Keratinocyte (primary cell): ENCODE results near the gene TLL2. TPM values are rescaled to one million over a fixed set of nuclear protein-coding genes. Genes with fewer than 3 reads are reported as not detected.

Experiments used
- DNase-seq: peaks from one replicate; pipeline ENCODE4 v3.0.0-alpha.2; 2011; ENCODE audit warnings: low read depth, missing footprints, low spot score
- FAIRE-seq: peaks from 2 replicates; lab custom pipeline; 2011; peaks lifted over from hg19 to GRCh38; lab: Jason Lieb, UNC
- H2AFZ ChIP-seq: 2 replicates; pipeline ENCODE4 v1.6.0; 2012; ENCODE audit warnings: low read length, control low read depth, inconsistent platforms; ENCODE audit not compliant: control insufficient read depth
- H3K27ac ChIP-seq: 2 replicates; pipeline ENCODE4 v1.5.1; 2011; ENCODE audit warnings: low read length; ENCODE audit not compliant: control insufficient read depth, insufficient read depth
- H3K27me3 ChIP-seq: 3 replicates; pipeline ENCODE4 v1.6.0; 2011; ENCODE audit warnings: low read length; ENCODE audit not compliant: control insufficient read depth, insufficient read depth; ENCODE audit errors: extremely low read depth
- H3K36me3 ChIP-seq, 2 experiments: 2 replicates in 1 of 2; 3 replicates in 1 of 2; pipeline ENCODE4 v1.5.1; 2011; ENCODE audit warnings: low read length in 2 of 2, mild to moderate bottlenecking in 1 of 2; ENCODE audit not compliant: control insufficient read depth in 2 of 2, insufficient read depth in 2 of 2; ENCODE audit errors: extremely low read depth in 1 of 2
- H3K4me1 ChIP-seq: 3 replicates; pipeline ENCODE4 v1.5.1; 2011; ENCODE audit warnings: low read length; ENCODE audit not compliant: control insufficient read depth, insufficient read depth; ENCODE audit errors: extremely low read depth
- H3K4me2 ChIP-seq: 3 replicates; pipeline ENCODE4 v1.6.0; 2011; ENCODE audit warnings: low read depth, low read length; ENCODE audit not compliant: control insufficient read depth, insufficient read depth; ENCODE audit errors: extremely low read depth
- H3K4me3 ChIP-seq, 3 experiments: fragments of 200-600 bp in 1 of 3; sonication (generic) in 1 of 3; 2 replicates in 2 of 3; 3 replicates in 1 of 3; pipeline ENCODE4 v1.5.1; 2011 to 2016; ENCODE audit warnings: low read length in 3 of 3, mild to moderate bottlenecking in 3 of 3, control low read depth in 2 of 3, inconsistent platforms in 1 of 3, low read depth in 1 of 3, mixed read lengths in 1 of 3, mixed run types in 1 of 3, moderate library complexity in 1 of 3; ENCODE audit not compliant: control insufficient read depth in 2 of 3, insufficient read depth in 2 of 3; ENCODE audit errors: extremely low read depth in 1 of 3
- H3K79me2 ChIP-seq: 2 replicates; pipeline ENCODE4 v1.6.0; 2012; ENCODE audit warnings: low read length; ENCODE audit not compliant: control insufficient read depth, insufficient read depth
- H3K9ac ChIP-seq: 3 replicates; pipeline ENCODE4 v1.6.0; 2011; ENCODE audit warnings: low read length; ENCODE audit not compliant: control insufficient read depth, insufficient read depth; ENCODE audit errors: extremely low read depth
- H3K9me1 ChIP-seq: 3 replicates; pipeline ENCODE4 v1.6.0; 2011; ENCODE audit warnings: low read length; ENCODE audit not compliant: control insufficient read depth, insufficient read depth; ENCODE audit errors: extremely low read depth
- H3K9me3 ChIP-seq: 2 replicates; pipeline ENCODE4 v1.5.1; 2012; ENCODE audit warnings: low read depth, low read length; ENCODE audit not compliant: control insufficient read depth
- H4K20me1 ChIP-seq: 3 replicates; pipeline ENCODE4 v1.6.0; 2011; ENCODE audit warnings: low read length; ENCODE audit not compliant: control insufficient read depth, insufficient read depth; ENCODE audit errors: extremely low read depth
- EZH2 ChIP-seq: IDR thresholded peaks from one replicate; pipeline ENCODE4 v1.6.1; 2012; ENCODE audit warnings: inconsistent platforms, mild to moderate bottlenecking, low read length, moderate library complexity
- dilution Hi-C: fragments of 300-500 bp; cut with MboI; formaldehyde crosslinking; loops from one replicate; pipeline ENCODE4 v1.7.0; 2020; ENCODE audit warnings: low sequenced_read_pairs; ENCODE audit not compliant: extremely low pct_ligation_motif_present
- polyA plus RNA-seq, 5 experiments: library from polyadenylated mRNA; depleted of rRNA in 3 of 5; stranded (reverse) in 3 of 5; stranded (forward) in 1 of 5; unstranded in 1 of 5; fragments of >200 nt; gene quantifications; 1 replicate in 1 of 5; 2 replicates in 3 of 5; 3 replicates in 1 of 5; pipeline versions ENCODE4 v1.2.1 to v1.2.3, GENCODE V29; 2011 to 2012; ENCODE audit warnings: missing spikeins in 2 of 5, low read depth in 1 of 5, low replicate concordance in 1 of 5
- TF ChIP-seq, protein P1 (sequence below), 3 experiments: IDR thresholded peaks in 1 of 3; conservative IDR thresholded peaks in 1 of 3; optimal IDR thresholded peaks in 1 of 3; 2 replicates in 2 of 3; 3 replicates in 1 of 3; pipeline versions ENCODE3 to v1.5.1; 2011; ENCODE audit warnings: low read length in 3 of 3, mild to moderate bottlenecking in 3 of 3, moderate library complexity in 2 of 3, control low read depth in 1 of 3, inconsistent platforms in 1 of 3; ENCODE audit not compliant: insufficient read depth in 2 of 3; ENCODE audit errors: extremely low read depth in 1 of 3

Gene TLL2
- polyA plus RNA-seq, 1 donor (not counting 4 experiments of a cell fraction or from before 2014, with no cell fraction given) = 0.83 TPM

DNA sequence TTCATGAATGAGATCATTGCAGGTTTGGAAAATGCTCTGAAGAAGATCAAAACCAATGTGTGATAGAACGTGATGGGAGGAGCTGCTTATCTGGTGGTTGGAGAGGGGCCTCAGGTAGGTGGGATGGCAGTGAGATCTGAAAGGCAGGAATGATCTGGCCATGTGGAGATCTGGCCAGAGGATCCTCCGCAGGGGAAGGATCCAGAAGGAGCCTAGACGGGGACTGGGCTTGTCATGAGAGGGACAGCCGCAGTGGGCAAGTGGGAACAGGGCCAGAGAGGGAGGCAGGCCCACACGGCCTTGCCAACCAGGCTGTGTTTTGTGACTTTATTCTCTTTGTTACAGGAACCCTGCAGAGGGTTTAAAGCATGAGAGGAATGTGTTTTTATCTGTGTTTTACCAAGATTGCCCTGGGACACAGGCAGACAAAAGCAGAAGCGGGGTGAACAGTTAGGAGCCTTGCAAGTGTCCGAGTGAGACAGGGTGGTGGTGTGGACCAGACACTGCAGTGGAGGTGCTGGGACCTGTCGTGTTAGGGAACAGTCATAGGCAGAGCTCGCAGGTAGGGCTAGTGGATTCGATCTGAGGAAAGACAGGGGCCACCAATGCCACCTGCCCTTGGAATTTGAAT is 66.6 kb downstream of the TLL2 start:
- no peaks in the 10 kb centered on the region for H3K9me1 ChIP-seq
- dilution Hi-C loops = no loop called here
- TF ChIP-seq, protein P1, sequence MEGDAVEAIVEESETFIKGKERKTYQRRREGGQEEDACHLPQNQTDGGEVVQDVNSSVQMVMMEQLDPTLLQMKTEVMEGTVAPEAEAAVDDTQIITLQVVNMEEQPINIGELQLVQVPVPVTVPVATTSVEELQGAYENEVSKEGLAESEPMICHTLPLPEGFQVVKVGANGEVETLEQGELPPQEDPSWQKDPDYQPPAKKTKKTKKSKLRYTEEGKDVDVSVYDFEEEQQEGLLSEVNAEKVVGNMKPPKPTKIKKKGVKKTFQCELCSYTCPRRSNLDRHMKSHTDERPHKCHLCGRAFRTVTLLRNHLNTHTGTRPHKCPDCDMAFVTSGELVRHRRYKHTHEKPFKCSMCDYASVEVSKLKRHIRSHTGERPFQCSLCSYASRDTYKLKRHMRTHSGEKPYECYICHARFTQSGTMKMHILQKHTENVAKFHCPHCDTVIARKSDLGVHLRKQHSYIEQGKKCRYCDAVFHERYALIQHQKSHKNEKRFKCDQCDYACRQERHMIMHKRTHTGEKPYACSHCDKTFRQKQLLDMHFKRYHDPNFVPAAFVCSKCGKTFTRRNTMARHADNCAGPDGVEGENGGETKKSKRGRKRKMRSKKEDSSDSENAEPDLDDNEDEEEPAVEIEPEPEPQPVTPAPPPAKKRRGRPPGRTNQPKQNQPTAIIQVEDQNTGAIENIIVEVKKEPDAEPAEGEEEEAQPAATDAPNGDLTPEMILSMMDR (optimal IDR thresholded peaks at IDR 0.05 in 1 of 3, IDR thresholded peaks at IDR 0.05 in 1 of 3, conservative IDR thresholded peaks at IDR 0.05 in 1 of 3; ENCODE audit: extremely low read depth in 1 of 3, insufficient read depth in 2 of 3, low read length in 3 of 3) = no peak
- TF ChIP-seq EZH2 = no peak

DNA sequence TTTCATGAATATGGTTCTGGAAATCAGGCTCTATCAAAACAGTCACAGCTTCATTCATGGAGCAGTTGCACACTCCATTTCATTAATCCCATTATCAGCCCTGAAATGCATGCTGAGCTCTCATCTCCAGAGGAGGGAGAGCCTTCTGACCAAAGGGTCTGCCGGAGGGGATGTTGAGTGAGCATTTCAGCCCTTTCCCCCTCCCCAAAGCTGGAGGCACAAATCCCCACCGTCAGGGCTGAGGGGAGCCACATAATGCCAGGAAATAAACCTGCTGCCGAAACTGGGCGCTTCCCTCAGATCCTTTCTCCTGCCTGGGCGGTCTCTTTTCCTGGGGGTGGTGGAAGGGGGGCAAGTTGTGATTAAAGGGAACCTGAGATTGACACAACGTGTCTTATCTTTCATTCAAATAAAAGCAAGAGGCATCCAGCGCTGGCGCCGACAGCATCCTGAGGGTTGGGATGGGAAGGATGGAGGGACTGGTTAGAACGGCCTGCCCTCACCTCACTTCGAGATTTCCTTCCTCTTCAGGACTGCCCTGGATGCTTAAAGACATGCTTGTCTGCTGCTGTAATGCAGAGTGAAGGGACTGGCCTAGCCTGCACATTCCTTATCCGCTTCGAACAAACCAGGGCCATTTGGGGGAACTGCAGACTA is 71.6 kb downstream of the TLL2 start:
- H3K9me1 ChIP-seq = no peaks in the 10 kb centered on the region
- no peaks in the 10 kb centered on the region for H3K36me3 ChIP-seq
- H4K20me1 ChIP-seq = no peaks in the 10 kb centered on the region
- H3K4me3 ChIP-seq = no peak overlapping the region
- no peaks in the 10 kb centered on the region for H3K4me1 ChIP-seq
- no peaks in the 10 kb centered on the region for H3K9me3 ChIP-seq
- no peaks in the 10 kb centered on the region for H3K79me2 ChIP-seq
- dilution Hi-C loops = no loop called here
- H3K9ac ChIP-seq = no peak overlapping the region
- FAIRE-seq = no peak
- DNase-seq = no peak
- H2AFZ ChIP-seq = no peak overlapping the region
- no peaks in the 10 kb centered on the region for H3K27me3 ChIP-seq
- H3K27ac ChIP-seq = no peak overlapping the region
- no peak overlapping the region for H3K4me2 ChIP-seq
- no peak for TF ChIP-seq EZH2
- TF ChIP-seq, protein P1 (optimal IDR thresholded peaks at IDR 0.05 in 1 of 3, IDR thresholded peaks at IDR 0.05 in 1 of 3, conservative IDR thresholded peaks at IDR 0.05 in 1 of 3; ENCODE audit: extremely low read depth in 1 of 3, insufficient read depth in 2 of 3, low read length in 3 of 3) = no peak

More for the DNA sequence above, 66.6 kb downstream of the TLL2 start:
- Histone ChIP-seq H3K4me3 (no peak overlapping the region), H3K27ac (no peak overlapping the region), H3K9me3 (no peaks in the 10 kb centered on the region), H3K27me3 (peaks cover 3% of the 10 kb centered on the region), H3K4me1 (no peaks in the 10 kb centered on the region), H3K9ac (no peak overlapping the region), H3K36me3 (no peaks in the 10 kb centered on the region), H3K79me2 (no peaks in the 10 kb centered on the region), H4K20me1 (no peaks in the 10 kb centered on the region), H3K4me2 (no peak overlapping the region), H2AFZ (no peak overlapping the region)
- DNase-seq (no peak), FAIRE-seq (no peak)
